Adrenal gland (tissue), 5 donors: Measurements from ENCODE around the gene SFXN5.

ENCODE experiments used
- POLR2A ChIP-seq, 2 donors: fragments of 450-650 bp; IDR thresholded peaks; one replicate each; pipeline ENCODE4 v1.6.1; 2017; ENCODE audit warnings: antibody characterized with exemption in 2 of 2, mild to moderate bottlenecking in 2 of 2, moderate library complexity in 1 of 2
- TF ChIP-seq, protein P1 (sequence below), 6 experiments: fragments of 450-650 bp in 4 of 6; fragments of 200-600 bp in 2 of 6; sonication (generic) in 1 of 6; IDR thresholded peaks; 1 replicate in 5 of 6; 2 replicates in 1 of 6; pipeline versions ENCODE4 v1.5.1 to v1.8.0; 2016 to 2021; ENCODE audit warnings: antibody characterized with exemption in 6 of 6, mild to moderate bottlenecking in 2 of 6, moderate library complexity in 1 of 6
- donor health status: DM: no; HTN: no; CAD: no.

DNA sequence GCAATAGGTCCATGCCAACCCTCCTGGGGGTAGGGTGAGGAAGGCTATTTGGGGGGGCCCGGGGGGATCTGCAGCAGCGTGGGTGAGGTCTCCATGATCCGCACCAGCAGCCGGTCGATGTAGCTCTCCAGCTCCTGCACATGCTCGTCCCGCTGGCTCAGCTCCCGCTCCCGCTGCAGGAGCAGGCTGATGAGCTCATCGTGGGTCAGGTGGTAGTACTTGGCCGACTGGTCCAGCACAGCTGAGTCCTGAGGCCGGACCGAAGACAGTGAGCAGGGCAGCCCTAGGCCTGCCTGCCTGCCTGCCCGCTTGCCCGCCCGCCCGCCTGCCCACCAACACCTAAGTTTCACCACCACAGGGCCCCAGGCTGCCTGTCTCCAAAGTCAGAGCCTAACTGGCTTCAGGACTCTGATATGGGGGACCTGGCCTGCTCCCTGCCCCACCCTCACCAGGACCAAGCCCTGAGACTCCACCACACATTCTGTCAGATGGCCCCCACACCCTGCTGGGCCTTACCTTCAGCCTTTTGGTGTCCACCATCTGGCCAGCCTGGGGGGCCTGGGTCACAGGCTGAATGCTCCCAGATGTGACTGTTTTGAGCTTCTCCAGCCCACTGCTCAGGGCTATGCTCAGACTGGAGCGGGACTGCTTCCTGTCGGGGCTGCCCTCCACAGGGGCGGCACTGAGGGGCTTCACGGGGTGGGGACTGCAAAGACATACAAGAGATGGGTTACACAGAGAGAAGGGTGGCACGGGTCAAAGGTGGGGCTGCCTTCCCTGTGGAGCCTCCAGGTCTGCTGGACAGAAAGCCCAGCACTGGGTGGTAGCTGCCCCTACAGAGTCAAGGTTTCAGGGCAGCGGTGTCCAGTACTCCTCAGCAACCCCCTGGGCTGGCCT is 4.2 kb upstream of the SFXN5 start:
- TF ChIP-seq, protein P1, sequence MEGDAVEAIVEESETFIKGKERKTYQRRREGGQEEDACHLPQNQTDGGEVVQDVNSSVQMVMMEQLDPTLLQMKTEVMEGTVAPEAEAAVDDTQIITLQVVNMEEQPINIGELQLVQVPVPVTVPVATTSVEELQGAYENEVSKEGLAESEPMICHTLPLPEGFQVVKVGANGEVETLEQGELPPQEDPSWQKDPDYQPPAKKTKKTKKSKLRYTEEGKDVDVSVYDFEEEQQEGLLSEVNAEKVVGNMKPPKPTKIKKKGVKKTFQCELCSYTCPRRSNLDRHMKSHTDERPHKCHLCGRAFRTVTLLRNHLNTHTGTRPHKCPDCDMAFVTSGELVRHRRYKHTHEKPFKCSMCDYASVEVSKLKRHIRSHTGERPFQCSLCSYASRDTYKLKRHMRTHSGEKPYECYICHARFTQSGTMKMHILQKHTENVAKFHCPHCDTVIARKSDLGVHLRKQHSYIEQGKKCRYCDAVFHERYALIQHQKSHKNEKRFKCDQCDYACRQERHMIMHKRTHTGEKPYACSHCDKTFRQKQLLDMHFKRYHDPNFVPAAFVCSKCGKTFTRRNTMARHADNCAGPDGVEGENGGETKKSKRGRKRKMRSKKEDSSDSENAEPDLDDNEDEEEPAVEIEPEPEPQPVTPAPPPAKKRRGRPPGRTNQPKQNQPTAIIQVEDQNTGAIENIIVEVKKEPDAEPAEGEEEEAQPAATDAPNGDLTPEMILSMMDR (IDR thresholded peaks at IDR 0.05): no peak
- no peak for TF ChIP-seq POLR2A (IDR thresholded peaks at IDR 0.05)
